B cell (primary cell): ENCODE measurements around the gene SEC24C. TPM values are rescaled to one million over a fixed set of nuclear protein-coding genes. Genes with fewer than 3 reads are reported as not detected.

Experiments used
- ATAC-seq: fragments of 200-7000 bp; cut with Tn5 transposase; one replicate; pipeline ENCODE4 v1.10.0; 2021; ENCODE audit warnings: low read depth, mild to moderate bottlenecking, moderate number of reproducible peaks, moderate library complexity
- CTCF ChIA-PET: fragments of 350-600 bp; sonication (Branson Sonifier 250); formaldehyde crosslinking; loops from one replicate; lab custom pipeline; 2021; ENCODE audit warnings: antibody characterized with exemption, inconsistent platforms; lab: Charles Lee
- POLR2A ChIA-PET: fragments of 350-600 bp; sonication (Branson Sonifier 250); formaldehyde crosslinking; loops from one replicate; lab custom pipeline; 2021; ENCODE audit warnings: antibody characterized with exemption; lab: Charles Lee
- DNase-seq: peaks from one replicate; pipeline ENCODE4 v3.0.0; 2013
- H2AFZ ChIP-seq: 2 replicates; pipeline ENCODE4 v1.6.1; 2012; ENCODE audit warnings: mild to moderate bottlenecking, low read depth, low read length; ENCODE audit not compliant: insufficient read depth, poor library complexity, severe bottlenecking
- H3K27ac ChIP-seq, 2 donors: 1 replicate in 1 of 2; 2 replicates in 1 of 2; pipeline ENCODE4 v1.5.1; 2012 to 2013; ENCODE audit warnings: low read length in 2 of 2, mild to moderate bottlenecking in 2 of 2, moderate library complexity in 1 of 2
- H3K27me3 ChIP-seq, 4 experiments: fragments of 200-600 bp in 1 of 4; sonication (generic) in 1 of 4; replicated peaks in 1 of 4; 1 replicate in 2 of 4; 2 replicates in 2 of 4; pipeline versions ENCODE4 v1.6.1 to v1.7.0; 2013 to 2016; ENCODE audit warnings: low read length in 3 of 4, mild to moderate bottlenecking in 2 of 4, mixed read lengths in 1 of 4, moderate library complexity in 1 of 4; ENCODE audit not compliant: insufficient read depth in 4 of 4, control insufficient read depth in 3 of 4; ENCODE audit errors: control extremely low read depth in 1 of 4
- H3K36me3 ChIP-seq, 2 experiments: replicated peaks in 1 of 2; 1 replicate in 1 of 2; 2 replicates in 1 of 2; pipeline versions ENCODE4 v1.6.1 to v1.7.1; 2013; ENCODE audit warnings: low read length in 1 of 2; ENCODE audit not compliant: insufficient read depth in 2 of 2, control insufficient read depth in 1 of 2; ENCODE audit errors: control extremely low read depth in 1 of 2, extremely low read depth in 1 of 2
- H3K4me1 ChIP-seq, 2 donors: fragments of 200-600 bp in 1 of 2; sonication (generic) in 1 of 2; 1 replicate in 1 of 2; 2 replicates in 1 of 2; pipeline versions ENCODE4 v1.5.1 to v1.6.1; 2013 to 2017; ENCODE audit warnings: low read length in 2 of 2; ENCODE audit not compliant: control insufficient read depth in 2 of 2, insufficient read depth in 2 of 2
- H3K4me2 ChIP-seq: replicated peaks from 2 replicates; pipeline ENCODE3; 2012; ENCODE audit warnings: mild to moderate bottlenecking, low read depth, low read length; ENCODE audit not compliant: poor library complexity, severe bottlenecking
- H3K4me3 ChIP-seq, 5 experiments: fragments of 200-600 bp in 1 of 5; sonication (generic) in 1 of 5; 1 replicate in 3 of 5; 2 replicates in 2 of 5; pipeline versions ENCODE4 v1.5.1 to v1.7.0; 2011 to 2016; ENCODE audit warnings: low read length in 4 of 5, mild to moderate bottlenecking in 4 of 5, low read depth in 2 of 5, control low read depth in 1 of 5, moderate library complexity in 1 of 5; ENCODE audit not compliant: insufficient read depth in 1 of 5; ENCODE audit errors: control extremely low read depth in 1 of 5, extremely low read depth in 1 of 5
- H3K79me2 ChIP-seq: fragments of 200-600 bp; sonication (generic); one replicate; pipeline ENCODE4 v1.6.0; 2016; ENCODE audit warnings: low read length; ENCODE audit not compliant: control insufficient read depth, insufficient read depth
- H3K9ac ChIP-seq: fragments of 200-600 bp; sonication (generic); 2 replicates; pipeline ENCODE4 v1.6.1; 2017; ENCODE audit warnings: mild to moderate bottlenecking, low read length, moderate library complexity
- H3K9me3 ChIP-seq, 3 donors: one replicate each; pipeline versions ENCODE4 v1.6.1 to v1.7.1; 2013; ENCODE audit warnings: low read length in 2 of 3; ENCODE audit not compliant: control insufficient read depth in 2 of 3, insufficient read depth in 1 of 3; ENCODE audit errors: control extremely low read depth in 1 of 3
- H4K20me1 ChIP-seq: 2 replicates; pipeline ENCODE4 v1.6.0; 2012; ENCODE audit warnings: mild to moderate bottlenecking, low read length; ENCODE audit not compliant: insufficient read depth, control insufficient read depth, poor library complexity, severe bottlenecking
- H3K27ac Mint-ChIP-seq: one replicate; pipeline ENCODE4 v1.8.0; 2021; ENCODE audit warnings: mixed read lengths
- H3K27me3 Mint-ChIP-seq: one replicate; pipeline ENCODE4 v1.8.0; 2021; ENCODE audit warnings: mixed read lengths
- H3K4me1 Mint-ChIP-seq: one replicate; pipeline ENCODE4 v1.8.0; 2021; ENCODE audit warnings: mixed read lengths
- H3K4me3 Mint-ChIP-seq: one replicate; pipeline ENCODE4 v1.8.0; 2021; ENCODE audit warnings: mixed read lengths
- H3K9me3 Mint-ChIP-seq: one replicate; pipeline ENCODE4 v1.8.0; 2022; ENCODE audit warnings: mixed read lengths; ENCODE audit not compliant: insufficient read depth
- EZH2 ChIP-seq: IDR thresholded peaks from 2 replicates; pipeline ENCODE4 v1.6.1; 2012; ENCODE audit warnings: borderline replicate concordance, low read depth, mild to moderate bottlenecking, moderate library complexity, low read length; ENCODE audit not compliant: insufficient read depth, poor library complexity, severe bottlenecking
- WGBS: methylation state at CpG from one replicate; pipeline ENCODE4 v1.1.5; 2013; ENCODE audit warnings: missing lambda C conversion rate; ENCODE audit not compliant: insufficient coverage; 5-methylcytosine and 5-hydroxymethylcytosine counted together
- intact Hi-C: fragments of 100-400 bp; cut with micrococcal nuclease; formaldehyde crosslinking; loops from one replicate; pipeline ENCODE4 v1.10.0; 2022
- polyA plus RNA-seq: library from polyadenylated mRNA; depleted of rRNA; stranded (reverse); fragments of >200 nt; gene quantifications from 2 replicates; pipeline ENCODE4 v1.2.3, GENCODE V29; 2012
- total RNA-seq, 2 donors: library from RNA; stranded (reverse); fragments of 120-200 nt in 1 of 2; gene quantifications; 1 replicate in 1 of 2; 2 replicates in 1 of 2; pipeline versions ENCODE4 v1.2.3 to v1.2.4, GENCODE V29; 2013 to 2022
- TF ChIP-seq, protein P1 (sequence below): fragments of 200-600 bp; IDR thresholded peaks from one replicate; pipeline ENCODE4 v1.8.0; 2022; ENCODE audit warnings: antibody characterized with exemption, mild to moderate bottlenecking

The SEC24C gene
- total and polyA plus RNA-seq, 2 donors (not counting 1 experiment from before 2014, with no cell fraction given) = 60.2 to 78.7 TPM

DNA sequence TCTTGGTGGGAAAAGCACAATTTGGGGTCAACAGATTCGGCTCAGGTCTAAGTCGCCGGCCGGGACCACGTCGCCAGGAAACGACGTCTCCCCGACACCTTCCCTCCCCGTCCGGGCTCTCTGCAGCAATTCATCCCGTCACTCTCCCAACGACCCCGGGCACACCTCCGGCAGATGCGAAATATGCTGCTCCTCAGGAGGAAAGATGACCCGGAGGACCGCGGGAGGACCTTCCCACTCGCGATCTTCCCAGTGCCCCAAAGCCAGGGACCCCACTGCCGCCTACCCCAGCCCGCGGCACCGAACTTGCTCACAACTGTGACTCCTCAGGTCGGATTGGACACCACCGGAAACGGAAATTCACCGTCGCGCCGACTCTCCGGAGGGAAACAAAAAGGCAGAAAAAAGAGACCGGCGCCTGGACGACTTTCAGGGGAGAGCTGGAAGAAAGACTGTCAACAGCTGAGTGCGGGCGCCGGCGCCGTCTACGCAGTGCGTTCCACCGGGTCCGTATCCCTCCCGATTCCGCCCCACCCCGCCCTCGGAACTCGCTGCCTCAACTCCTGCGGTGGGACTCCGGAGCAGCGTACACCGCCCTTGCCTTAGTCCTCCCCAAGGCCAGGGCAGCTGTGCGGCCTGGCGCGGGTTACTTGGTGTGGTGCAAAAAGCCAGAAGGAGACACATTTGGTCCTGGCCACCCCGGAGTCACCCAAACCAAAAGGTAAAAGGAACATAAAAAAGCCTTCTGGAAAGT is 13.8 kb upstream of the SEC24C start:
- intact Hi-C loops = loop anchor here (1.0 kb wide), 6 partner anchors 13 to 478 kb away; partner anchors contain the start of genes MRPS16, SEC24C and ZSWIM8
- WGBS = under 1% methylated on average over 57 of the region's 58 CpGs
- H3K9ac ChIP-seq = peak overlapping the region; percentile 96
- H3K27ac Mint-ChIP-seq = peak overlapping the region; percentile 96
- no peaks in the 10 kb centered on the region for H3K27me3 ChIP-seq
- no peaks in the 10 kb centered on the region for H3K9me3 ChIP-seq
- peak overlapping the region; percentile 51 to 86 for H3K27ac ChIP-seq
- ChIA-PET CTCF (interaction anchor here (0.8 to 3.5 kb wide), 3 partner anchors 12 to 150 kb away, joined by 3 to 19 read pairs (median 3); partner anchors contain the start of genes SEC24C and ZSWIM8), POLR2A (interaction anchor here (0.6 to 4.7 kb wide), 3 partner anchors 13 to 1159 kb away, joined by 4 to 31 read pairs (median 6); partner anchors contain the start of gene SEC24C)
- peak overlapping the region; percentile 99 for H2AFZ ChIP-seq
- peaks cover 37% of the 10 kb centered on the region for H3K79me2 ChIP-seq
- peak; percentile 91 for DNase-seq
- H3K4me2 ChIP-seq = peak overlapping the region; percentile 83
- no peaks in the 10 kb centered on the region for H3K27me3 Mint-ChIP-seq
- no peaks in the 10 kb centered on the region for H4K20me1 ChIP-seq
- TF ChIP-seq, protein P1, sequence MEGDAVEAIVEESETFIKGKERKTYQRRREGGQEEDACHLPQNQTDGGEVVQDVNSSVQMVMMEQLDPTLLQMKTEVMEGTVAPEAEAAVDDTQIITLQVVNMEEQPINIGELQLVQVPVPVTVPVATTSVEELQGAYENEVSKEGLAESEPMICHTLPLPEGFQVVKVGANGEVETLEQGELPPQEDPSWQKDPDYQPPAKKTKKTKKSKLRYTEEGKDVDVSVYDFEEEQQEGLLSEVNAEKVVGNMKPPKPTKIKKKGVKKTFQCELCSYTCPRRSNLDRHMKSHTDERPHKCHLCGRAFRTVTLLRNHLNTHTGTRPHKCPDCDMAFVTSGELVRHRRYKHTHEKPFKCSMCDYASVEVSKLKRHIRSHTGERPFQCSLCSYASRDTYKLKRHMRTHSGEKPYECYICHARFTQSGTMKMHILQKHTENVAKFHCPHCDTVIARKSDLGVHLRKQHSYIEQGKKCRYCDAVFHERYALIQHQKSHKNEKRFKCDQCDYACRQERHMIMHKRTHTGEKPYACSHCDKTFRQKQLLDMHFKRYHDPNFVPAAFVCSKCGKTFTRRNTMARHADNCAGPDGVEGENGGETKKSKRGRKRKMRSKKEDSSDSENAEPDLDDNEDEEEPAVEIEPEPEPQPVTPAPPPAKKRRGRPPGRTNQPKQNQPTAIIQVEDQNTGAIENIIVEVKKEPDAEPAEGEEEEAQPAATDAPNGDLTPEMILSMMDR = no peak
- no peak for TF ChIP-seq EZH2
- peaks cover 0 to 21% of the 10 kb centered on the region in 2 experiments for H3K36me3 ChIP-seq
- ATAC-seq = peak; percentile 89
- no peaks in the 10 kb centered on the region for H3K9me3 Mint-ChIP-seq
- H3K4me3 ChIP-seq = peak overlapping the region; percentile 64 to 90 (median 86)
- peaks cover 7 to 8% of the 10 kb centered on the region in 2 donors for H3K4me1 ChIP-seq
- H3K4me1 Mint-ChIP-seq = peaks cover 20% of the 10 kb centered on the region
- H3K4me3 Mint-ChIP-seq = peak overlapping the region; percentile 98
